ENCODE data around the gene TMEM138.
"Not testable (repeated sequence)": the region's sequence is repeated elsewhere in the genome, so short reads cannot be mapped to it uniquely, and the experiment has no call there.

The TMEM138 gene

GRCh38 chr11:61367406-61367805 lies 5.2 kb downstream of the TMEM138 start:
- no peak for DNase-seq (ENCODE audit: low spot score)

DNA sequence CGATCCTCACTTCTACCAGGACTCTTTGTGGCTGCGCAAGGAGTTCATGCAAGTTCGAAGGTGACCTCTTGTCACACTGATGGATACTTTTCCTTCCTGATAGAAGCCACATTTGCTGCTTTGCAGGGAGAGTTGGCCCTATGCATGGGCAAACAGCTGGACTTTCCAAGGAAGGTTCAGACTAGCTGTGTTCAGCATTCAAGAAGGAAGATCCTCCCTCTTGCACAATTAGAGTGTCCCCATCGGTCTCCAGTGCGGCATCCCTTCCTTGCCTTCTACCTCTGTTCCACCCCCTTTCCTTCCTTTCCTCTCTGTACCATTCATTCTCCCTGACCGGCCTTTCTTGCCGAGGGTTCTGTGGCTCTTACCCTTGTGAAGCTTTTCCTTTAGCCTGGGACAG lies 6.5 kb downstream of the TMEM138 start:
- no peak for DNase-seq (ENCODE audit: low spot score)

DNA sequence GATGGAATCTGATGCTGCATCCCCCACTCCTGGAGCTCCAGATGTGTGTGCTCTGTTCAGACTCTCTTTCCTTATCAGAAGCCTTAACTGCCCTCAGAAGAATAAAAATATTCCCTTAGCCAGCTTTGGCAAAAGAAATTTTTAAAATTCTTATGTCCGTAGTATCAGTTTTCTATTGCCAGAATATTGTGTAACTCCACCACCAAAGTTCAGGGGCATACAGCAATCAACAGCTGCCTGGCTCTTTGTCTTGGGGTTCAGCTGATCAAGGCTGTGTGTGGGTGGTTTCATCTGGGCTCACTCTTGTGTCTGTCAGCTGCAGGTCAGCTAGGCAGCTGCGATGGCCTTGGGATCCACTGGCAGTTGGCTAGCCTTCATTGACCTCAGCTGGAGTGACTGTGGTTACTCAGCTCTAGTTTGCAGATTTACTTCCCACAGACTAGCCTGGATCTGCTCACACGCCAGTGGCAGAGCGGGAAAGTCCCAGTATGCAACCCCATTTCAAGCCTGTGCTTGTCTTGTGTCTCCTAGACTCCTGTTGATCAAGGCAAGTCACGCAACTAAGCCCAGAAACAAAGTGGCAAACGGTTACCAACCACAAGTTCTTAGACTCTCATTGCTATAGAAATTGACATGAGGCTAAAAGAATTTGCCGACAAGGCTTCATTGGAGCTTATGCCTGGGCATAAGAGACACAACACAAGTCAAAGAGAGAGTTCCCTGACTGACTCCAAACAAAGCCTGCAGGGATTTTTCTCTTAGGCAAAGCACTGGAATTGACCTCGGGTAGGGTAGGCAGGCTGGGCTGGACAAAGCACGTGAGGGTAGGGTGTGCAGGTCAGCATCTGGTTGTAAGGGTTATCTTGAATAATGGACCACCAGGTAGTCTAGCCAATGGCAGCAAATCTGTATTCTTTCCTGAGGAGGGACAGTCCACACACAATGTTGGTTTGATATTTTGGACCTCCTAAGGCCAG lies 7.5 kb downstream of the TMEM138 start:
- peak; percentile 35 for DNase-seq (ENCODE audit: low spot score)

DNA sequence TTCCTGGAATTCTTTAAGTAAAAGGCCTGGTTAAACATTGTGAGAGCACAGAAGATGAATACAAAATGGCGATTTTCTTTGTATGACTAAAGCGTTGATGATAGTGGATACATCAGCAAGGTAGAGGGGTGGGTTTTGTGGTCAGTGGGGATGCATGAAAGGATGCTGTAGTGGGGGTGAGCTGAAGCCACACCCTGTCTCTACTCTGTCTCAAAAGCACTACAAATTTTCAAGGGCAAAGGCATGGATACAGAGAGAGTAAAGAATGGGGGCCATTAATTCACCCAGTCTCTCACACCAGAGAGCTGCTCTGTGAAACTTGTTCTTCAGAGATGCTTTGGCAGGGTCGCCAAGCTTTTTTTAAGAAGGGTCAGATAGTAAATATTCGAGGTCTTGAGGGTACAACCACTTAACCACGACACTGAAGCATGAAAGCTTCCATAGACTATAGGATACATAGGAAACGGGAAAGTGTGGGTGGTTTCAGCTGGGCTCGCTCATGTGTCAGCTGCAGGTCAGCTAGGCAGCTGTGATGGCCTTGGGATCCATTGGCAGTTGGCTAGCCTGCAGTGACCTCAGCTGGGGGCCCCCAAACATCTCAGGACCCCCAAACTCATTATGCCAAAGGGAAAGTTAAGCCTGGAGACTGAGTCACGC lies 8.3 kb downstream of the TMEM138 start:
- DNase-seq (ENCODE audit: low spot score), result no peak

DNA sequence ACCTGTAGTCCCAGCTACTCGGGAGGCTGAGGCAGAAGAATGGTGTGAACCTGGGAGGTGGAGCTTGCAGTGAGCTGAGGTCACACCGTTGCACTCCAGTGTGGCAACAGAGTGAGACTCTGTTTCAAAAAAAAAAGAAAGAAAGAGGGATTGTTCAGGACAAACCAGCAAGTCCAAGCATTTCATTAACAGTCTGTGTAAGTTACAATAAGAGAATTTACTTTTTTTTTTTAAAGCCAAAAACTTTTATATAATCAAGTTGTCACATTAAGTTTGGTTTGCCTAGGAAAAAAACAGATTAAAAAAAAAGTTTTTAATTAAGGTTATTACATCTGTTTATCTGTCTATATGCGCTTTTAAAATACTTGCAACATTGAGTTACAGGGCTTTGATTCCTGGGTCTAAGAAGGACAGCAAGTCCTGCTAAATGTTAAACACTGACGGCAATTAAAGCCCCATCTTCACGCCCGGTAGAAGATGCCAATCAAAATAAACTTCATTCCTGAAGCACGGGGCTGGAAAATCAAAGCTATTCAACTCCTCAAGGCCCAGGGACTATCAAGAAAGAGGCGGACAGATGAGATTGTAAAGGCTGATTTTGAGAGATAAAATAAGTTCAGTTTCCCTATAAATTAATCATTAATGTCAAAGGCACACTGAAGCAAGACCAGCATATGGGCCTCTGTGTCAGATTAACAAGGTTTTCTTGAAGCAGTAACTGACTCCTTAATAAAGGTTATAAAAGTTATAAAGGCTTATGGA lies 10.7 kb downstream of the TMEM138 start:
- DNase-seq (ENCODE audit: low spot score), result no peak

DNA sequence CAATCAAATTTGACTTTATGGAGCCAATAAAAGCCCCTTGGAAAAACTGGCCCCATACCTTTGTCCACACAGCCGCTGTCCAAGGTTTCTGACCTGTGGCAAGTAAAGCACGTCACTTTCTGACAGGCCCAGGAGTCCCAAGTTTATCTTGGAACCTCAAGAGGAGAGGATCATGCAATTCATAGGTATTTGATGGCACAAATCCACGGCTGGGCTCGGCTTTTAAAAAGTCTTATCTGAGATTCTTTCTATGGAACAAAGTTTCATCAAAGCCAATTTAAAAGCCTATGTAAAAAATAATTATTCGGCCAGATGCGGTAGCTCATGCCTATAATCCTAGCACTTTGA lies 13.6 kb downstream of the TMEM138 start:
- DNase-seq (ENCODE audit: low spot score), result no peak

DNA sequence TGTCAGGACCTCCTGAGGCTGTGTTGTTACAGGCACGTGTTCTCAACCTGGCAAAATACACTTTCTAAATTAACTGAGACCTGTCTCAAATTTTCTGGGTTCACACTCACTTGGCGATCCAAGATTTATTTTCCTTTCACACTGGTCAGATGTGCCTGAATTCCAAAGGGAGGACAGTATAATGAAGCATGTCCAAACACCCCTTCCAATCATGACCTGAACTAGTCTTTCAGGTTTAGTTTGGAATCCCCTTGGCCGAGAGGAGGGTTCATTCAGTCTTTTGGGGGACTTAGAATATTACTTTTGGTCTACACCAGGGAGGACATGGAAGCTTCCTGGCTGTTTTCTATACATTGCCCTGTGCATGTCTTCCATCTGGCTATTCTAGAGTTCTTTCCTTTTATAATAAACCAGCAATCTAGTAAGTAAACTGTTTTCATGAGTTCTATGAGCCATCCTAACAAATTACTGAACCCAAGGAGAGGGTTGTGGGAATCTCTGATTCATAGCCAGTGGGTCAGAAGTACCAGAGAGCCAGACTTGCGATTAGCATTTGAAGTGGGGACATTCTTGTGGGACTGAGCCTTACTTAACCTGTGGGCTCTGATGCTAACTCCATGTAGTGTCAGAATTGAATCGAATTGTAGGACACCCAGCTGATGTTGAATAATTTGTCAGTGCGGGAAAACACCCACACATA lies 15.4 kb downstream of the TMEM138 start:
- DNase-seq (ENCODE audit: low spot score), result no peak

DNA sequence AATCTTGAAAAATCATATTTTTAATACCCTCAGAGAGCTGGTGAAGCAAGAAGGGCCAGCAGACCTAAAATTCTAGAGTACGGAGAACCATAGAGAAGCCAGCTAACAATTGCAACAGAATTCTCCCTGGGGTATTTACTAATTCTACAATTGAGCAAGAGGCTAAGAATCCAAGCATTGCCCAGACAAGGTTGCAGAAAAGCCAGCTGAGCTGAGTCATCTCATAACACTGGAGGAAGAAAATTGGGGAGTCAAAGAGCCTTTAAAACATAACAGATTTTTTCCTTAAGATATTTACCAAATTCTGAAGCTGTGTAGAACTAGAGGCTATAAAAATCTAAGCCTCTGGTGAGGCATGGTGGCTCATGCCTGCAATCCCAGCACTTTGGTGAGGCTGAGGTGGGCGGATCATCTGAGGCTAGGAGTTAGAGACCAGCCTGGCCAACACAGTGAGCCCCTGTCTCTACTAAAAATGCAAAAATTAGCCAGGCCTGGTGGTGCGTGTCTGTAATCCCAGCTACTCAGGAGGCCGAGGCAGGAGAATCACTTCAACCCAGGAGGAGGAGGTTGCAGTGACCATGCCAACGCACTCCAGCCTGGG lies 16.6 kb downstream of the TMEM138 start:
- DNase-seq (ENCODE audit: low spot score), result peak; percentile 58

GRCh38 chr11:61380884-61381283 lies 18.7 kb downstream of the TMEM138 start:
- no peak for DNase-seq (ENCODE audit: low spot score)

DNA sequence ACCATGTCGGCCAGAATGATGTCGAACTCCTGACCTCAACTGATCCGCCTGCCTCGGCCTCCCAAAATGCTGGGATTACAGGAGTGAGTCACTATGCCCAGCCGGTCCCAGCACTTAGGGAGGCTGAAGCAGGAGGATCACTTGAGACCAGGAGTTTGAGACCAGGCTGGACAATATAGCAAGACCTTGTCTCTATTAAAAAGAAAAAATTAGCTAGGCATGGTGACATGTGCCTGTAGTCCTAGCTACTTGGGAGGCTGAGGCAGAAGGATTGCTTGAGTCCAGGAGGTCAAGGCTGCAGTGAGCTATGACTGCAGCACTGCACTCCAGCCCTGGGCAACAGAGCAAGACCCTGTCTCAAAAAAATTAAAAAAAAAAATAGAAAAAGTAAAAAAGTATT lies 21.7 kb downstream of the TMEM138 start:
- not testable (repeated sequence) for DNase-seq (ENCODE audit: low spot score)

DNA sequence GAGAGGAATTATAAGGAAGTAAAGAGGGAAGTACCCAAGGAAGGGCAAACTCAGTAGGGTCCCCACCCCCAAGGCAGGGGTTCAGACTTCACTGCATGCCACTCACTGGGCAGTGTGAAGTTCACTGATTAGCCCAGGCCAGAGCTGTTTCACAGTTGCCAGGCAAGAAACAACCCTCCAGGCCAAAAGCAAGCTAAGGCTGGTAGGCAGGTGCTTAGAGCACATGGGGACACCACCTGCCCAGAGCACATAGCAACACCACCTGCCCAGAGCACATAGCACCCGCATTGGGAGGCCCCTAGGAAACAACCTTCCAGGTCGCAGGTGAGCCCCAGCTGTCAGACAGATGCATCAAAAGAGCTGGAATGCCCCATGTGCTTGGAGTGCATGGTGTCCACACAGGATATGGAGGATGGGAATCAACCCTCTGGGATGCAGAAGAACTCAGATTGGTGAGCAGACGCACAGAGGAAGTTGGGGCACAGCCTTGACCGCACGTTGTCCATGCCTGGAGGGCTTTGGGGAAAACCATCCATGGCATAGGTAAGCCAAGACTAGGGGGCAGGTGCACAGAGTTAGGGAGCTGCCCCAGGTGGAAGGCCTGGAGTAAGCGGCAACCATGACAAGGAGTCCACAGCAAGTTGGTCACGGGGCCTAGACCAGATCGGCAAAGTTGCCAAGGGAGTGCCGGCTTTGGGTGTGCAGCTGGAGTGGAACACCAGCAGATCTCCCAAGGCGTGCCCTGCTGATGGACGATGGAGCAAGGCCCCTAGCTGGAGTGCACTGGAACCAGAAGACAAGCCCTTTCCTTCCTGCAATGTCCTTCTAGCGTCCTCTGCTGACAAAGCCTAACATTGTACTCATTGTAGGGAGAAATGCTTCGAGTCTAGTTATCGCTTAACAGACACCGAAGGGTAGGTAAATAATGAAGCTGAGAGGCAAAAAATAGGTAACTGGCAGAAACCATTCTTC lies 22.4 kb downstream of the TMEM138 start:
- DNase-seq (ENCODE audit: low spot score), result no peak

- DNase-seq (ENCODE audit: low spot score), result no peak
Measured at GRCh38 chr11:61390161-61390560, 28.0 kb downstream of the TMEM138 start.

GRCh38 chr11:61392981-61393595 lies 30.9 kb downstream of the TMEM138 start:
- DNase-seq (ENCODE audit: low spot score), result peak; percentile 24

DNA sequence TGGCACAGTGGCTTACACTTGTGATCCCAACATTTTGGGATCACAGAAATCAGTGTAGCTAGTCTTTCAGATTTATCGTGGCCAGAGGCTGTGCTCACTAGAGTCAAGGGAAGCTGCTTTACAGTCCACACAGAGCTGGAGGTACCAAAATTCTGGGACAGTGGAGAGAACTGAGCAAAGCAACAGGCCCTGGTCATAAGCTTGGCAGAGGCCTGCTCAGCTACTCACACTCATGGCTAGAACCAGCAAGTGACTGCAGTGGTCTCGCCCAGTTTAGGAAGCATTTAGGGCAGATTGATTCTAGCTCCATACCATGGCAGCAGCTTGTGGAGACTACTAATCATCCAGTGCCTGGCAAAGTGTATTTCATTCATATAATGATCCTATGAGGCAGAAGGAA lies 39.0 kb downstream of the TMEM138 start:
- DNase-seq (ENCODE audit: low spot score), result no peak

DNA sequence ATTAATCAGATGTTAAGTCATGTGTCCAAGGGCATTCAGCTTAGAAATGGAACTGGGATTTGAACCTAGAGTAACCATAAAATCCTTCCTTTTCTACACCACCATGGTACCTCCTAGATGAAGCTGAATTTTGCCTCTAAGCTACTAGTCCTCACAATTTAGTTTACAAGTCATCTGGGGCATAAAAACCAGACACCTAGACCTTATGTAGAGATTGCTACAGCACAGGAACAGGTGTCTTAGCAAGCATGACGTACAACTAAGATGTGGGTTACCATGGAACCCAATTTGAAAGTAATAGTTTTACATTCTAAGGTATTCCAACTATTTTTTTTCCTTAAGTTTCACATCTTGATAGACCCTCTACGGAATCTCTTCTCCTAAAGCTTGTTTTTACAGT lies 39.4 kb downstream of the TMEM138 start:
- no peak for DNase-seq (ENCODE audit: low spot score)

GRCh38 chr11:61403658-61404057 lies 41.5 kb downstream of the TMEM138 start:
- DNase-seq (ENCODE audit: low spot score), result no peak

- no peak for DNase-seq (ENCODE audit: low spot score)
Measured at GRCh38 chr11:61404103-61404502, 41.9 kb downstream of the TMEM138 start.

DNA sequence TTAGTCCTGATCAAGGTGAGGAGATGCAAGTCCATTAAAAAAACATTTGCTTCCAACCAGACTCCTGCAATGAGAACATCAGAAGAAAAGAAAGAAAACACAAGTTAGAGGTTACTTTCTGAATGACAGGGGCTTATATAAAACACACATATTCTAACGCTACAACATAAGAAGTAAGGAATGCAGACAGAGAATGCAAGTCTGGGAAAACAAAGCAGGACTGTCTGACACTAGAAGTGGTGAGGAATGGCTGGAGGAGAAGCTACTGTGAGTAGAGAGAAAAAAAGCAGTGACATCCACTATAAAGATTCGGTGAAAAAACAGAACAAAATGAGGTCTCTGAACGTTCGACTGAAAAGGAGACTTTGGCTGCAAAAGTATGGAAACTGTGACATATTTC lies 42.5 kb downstream of the TMEM138 start:
- no peak for DNase-seq (ENCODE audit: low spot score)

DNA sequence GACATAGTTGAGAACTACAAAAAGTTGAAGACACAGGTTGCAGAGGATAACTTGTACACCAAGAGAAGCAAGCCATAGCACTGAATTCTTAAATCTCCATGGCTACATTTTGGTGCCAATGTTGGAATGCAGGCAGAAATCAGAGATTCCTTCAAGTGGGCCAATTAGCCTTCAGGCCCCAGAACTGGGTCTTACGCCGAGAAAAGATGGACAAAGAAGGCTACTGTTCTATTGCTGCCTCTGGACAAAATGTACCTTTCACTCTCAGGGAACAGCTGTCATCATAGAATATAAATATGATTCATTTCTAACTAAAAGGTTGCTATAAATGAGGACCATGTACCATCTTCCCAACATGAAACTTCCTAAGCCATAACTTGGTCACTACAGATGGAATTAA lies 43.9 kb downstream of the TMEM138 start:
- DNase-seq (ENCODE audit: low spot score), result no peak
